Hepatocyte (in vitro differentiated cells): ENCODE data around the gene MTCH1. TPM values are rescaled to one million over a fixed set of nuclear protein-coding genes. Genes with fewer than 3 reads are reported as not detected.

Source experiments
- DNase-seq: peaks from one replicate; pipeline ENCODE4 v3.0.0-alpha.2; 2016; ENCODE audit warnings: low spot score
- H2AFZ ChIP-seq: fragments of 200-600 bp; sonication (generic); 2 replicates; pipeline ENCODE4 v1.6.0; 2016; ENCODE audit warnings: antibody characterized with exemption, mild to moderate bottlenecking
- H3K27ac ChIP-seq: fragments of 200-600 bp; sonication (generic); 2 replicates; pipeline ENCODE4 v1.5.1; 2016; ENCODE audit warnings: mild to moderate bottlenecking
- H3K27me3 ChIP-seq: fragments of 200-600 bp; sonication (generic); 2 replicates; pipeline ENCODE4 v1.6.1; 2016
- H3K36me3 ChIP-seq: fragments of 200-600 bp; sonication (generic); replicated peaks from 2 replicates; pipeline ENCODE4 v1.5.1; 2016; ENCODE audit warnings: low read depth; ENCODE audit not compliant: insufficient read depth
- H3K4me1 ChIP-seq: fragments of 200-600 bp; sonication (generic); 2 replicates; pipeline ENCODE4 v1.5.1; 2016; ENCODE audit warnings: mild to moderate bottlenecking, moderate library complexity; ENCODE audit not compliant: insufficient read depth
- H3K4me2 ChIP-seq: fragments of 200-600 bp; sonication (generic); 2 replicates; pipeline ENCODE4 v1.6.0; 2016
- H3K4me3 ChIP-seq: fragments of 200-600 bp; sonication (generic); 2 replicates; pipeline ENCODE4 v1.5.1; 2016; ENCODE audit warnings: mild to moderate bottlenecking
- H3K79me2 ChIP-seq: fragments of 200-600 bp; sonication (generic); 2 replicates; pipeline ENCODE4 v1.6.0; 2017; ENCODE audit warnings: mild to moderate bottlenecking
- H3K9me2 ChIP-seq: fragments of 200-600 bp; sonication (generic); replicated peaks from 2 replicates; pipeline ENCODE4 v1.6.0; 2017; ENCODE audit warnings: mild to moderate bottlenecking; ENCODE audit not compliant: insufficient read depth
- H3K9me3 ChIP-seq: fragments of 200-600 bp; sonication (generic); 2 replicates; pipeline ENCODE4 v1.5.1; 2016; ENCODE audit warnings: low read depth, mild to moderate bottlenecking
- H4K20me1 ChIP-seq: fragments of 200-600 bp; sonication (generic); 2 replicates; pipeline ENCODE4 v1.6.0; 2016; ENCODE audit warnings: mild to moderate bottlenecking; ENCODE audit not compliant: insufficient read depth, poor library complexity, severe bottlenecking
- EZH2 ChIP-seq: fragments of 200-600 bp; sonication (generic); IDR thresholded peaks from 2 replicates; pipeline ENCODE4 v1.6.1; 2016; ENCODE audit warnings: antibody characterized with exemption, mild to moderate bottlenecking, borderline replicate concordance
- EZH2phosphoT487 ChIP-seq: fragments of 200-600 bp; sonication (generic); IDR thresholded peaks from one replicate; pipeline ENCODE4 v1.6.1; 2018; ENCODE audit warnings: antibody characterized with exemption, mild to moderate bottlenecking, low read depth, moderate library complexity; ENCODE audit not compliant: unreplicated experiment, severe bottlenecking
- WGBS: methylation state at CpG from one replicate; pipeline ENCODE4 v1.1.6; 2016; ENCODE audit warnings: low lambda C conversion rate; ENCODE audit errors: missing lambda C conversion rate; 5-methylcytosine and 5-hydroxymethylcytosine counted together
- polyA plus RNA-seq: library from polyadenylated mRNA; unstranded; fragments of >200 nt; fragmentation: Nextera tagmentation; extraction: Ambion mirVana; gene quantifications from 2 replicates; pipeline ENCODE4 v1.2.1, GENCODE V29; 2016
- total RNA-seq: library from RNA; depleted of rRNA; stranded (reverse); fragments of >200 nt; gene quantifications from 2 replicates; pipeline ENCODE4 v1.2.3, GENCODE V29; 2014
- TF ChIP-seq, protein P1 (sequence below): fragments of 200-600 bp; sonication (generic); IDR thresholded peaks from 2 replicates; pipeline ENCODE4 v1.5.1; 2016; ENCODE audit warnings: antibody characterized with exemption, mild to moderate bottlenecking; ENCODE audit not compliant: poor library complexity

The MTCH1 gene
- total and polyA plus RNA-seq, 2 experiments from 2014 or later, result 203 to 395 TPM

DNA sequence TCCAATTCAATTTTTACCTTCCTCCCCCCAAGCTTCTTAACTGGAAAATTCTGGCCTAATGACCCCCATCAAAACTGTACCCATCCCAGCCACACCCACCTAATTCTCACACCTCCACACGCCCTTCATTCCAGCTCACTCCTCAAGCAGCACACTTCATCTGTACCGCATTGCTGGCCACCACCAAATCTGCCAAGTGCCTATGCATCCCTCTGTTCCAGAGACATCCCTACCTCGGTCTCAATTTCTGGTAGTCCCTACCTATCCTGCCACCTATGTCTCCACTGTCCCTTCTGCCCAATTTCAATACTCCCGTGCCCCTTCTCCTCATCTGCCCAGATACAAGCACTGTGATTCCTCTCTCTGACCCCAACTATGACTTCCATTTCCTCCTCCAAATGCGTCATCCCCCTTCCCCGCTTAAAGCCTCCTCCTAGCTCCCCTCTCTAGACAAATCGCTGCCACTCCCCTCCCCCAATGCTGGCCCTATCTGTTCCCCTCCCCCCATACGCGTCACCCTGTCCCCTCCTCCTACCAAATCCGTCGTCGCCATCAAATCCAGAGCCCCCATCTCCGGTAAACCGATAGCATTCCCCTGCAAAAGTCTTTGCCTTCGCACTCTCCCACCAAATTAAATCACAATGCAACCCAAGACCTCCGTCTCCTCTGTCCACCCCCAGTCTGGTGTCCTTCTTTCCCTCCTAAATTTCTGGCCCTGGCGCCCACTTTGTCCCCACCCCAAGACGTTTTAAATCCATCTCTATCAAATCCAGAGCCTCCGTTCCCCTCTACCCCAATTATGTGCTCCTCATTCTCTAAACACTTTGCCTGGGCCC lies 1.2 kb downstream of the MTCH1 start:
- H4K20me1 ChIP-seq, result peaks cover 47% of the 10 kb centered on the region
- no peaks in the 10 kb centered on the region for H3K27me3 ChIP-seq
- H3K9me3 ChIP-seq, result no peaks in the 10 kb centered on the region
- H3K4me3 ChIP-seq, result peak overlapping the region; percentile 99
- peaks cover 22% of the 10 kb centered on the region for H3K4me1 ChIP-seq
- H3K36me3 ChIP-seq, result no peaks in the 10 kb centered on the region
- TF ChIP-seq EZH2phosphoT487 (no peak), EZH2 (no peak)
- TF ChIP-seq, protein P1, sequence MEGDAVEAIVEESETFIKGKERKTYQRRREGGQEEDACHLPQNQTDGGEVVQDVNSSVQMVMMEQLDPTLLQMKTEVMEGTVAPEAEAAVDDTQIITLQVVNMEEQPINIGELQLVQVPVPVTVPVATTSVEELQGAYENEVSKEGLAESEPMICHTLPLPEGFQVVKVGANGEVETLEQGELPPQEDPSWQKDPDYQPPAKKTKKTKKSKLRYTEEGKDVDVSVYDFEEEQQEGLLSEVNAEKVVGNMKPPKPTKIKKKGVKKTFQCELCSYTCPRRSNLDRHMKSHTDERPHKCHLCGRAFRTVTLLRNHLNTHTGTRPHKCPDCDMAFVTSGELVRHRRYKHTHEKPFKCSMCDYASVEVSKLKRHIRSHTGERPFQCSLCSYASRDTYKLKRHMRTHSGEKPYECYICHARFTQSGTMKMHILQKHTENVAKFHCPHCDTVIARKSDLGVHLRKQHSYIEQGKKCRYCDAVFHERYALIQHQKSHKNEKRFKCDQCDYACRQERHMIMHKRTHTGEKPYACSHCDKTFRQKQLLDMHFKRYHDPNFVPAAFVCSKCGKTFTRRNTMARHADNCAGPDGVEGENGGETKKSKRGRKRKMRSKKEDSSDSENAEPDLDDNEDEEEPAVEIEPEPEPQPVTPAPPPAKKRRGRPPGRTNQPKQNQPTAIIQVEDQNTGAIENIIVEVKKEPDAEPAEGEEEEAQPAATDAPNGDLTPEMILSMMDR, result no peak
- H3K4me2 ChIP-seq, result peak overlapping the region; percentile 83
- 9% methylated on average over 16 of the region's 19 CpGs for WGBS
- H3K79me2 ChIP-seq, result peaks cover 67% of the 10 kb centered on the region
- peak overlapping the region; percentile 49 for H2AFZ ChIP-seq
- peak overlapping the region; percentile 97 for H3K27ac ChIP-seq
- no peaks in the 10 kb centered on the region for H3K9me2 ChIP-seq
- DNase-seq, result peak; percentile 76

DNA sequence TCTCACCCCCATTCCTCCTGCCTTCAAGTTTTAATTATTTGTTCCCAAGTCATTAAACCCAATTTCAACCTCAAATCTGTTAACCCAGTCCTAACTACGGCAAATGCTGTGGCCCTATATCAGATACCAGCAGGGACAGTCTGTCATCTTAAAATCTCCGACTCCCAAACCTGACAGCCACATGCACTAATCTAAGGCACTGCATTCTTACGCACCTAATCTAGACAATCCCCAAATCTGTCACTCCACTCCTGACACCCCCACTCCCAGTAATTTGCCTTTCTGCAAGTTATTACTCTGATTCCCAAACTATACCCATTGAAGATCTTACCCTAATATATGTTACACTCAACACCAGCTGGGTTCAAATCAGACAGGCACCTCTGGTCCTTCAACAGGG lies 2.5 kb downstream of the MTCH1 start:
- DNase-seq, result no peak
- Histone ChIP-seq H2AFZ (no peak overlapping the region), H3K9me3 (no peaks in the 10 kb centered on the region), H4K20me1 (peaks cover 51% of the 10 kb centered on the region), H3K27ac (no peak overlapping the region), H3K4me3 (no peak overlapping the region), H3K27me3 (no peaks in the 10 kb centered on the region), H3K36me3 (no peaks in the 10 kb centered on the region), H3K79me2 (peaks cover 76% of the 10 kb centered on the region), H3K4me1 (peaks cover 22% of the 10 kb centered on the region), H3K4me2 (peak overlapping the region; percentile 83), H3K9me2 (no peaks in the 10 kb centered on the region)
- TF ChIP-seq, protein P1, result no peak
- TF ChIP-seq EZH2 (no peak), EZH2phosphoT487 (no peak)
- 89% methylated on average over 3 of the region's 3 CpGs for WGBS

DNA sequence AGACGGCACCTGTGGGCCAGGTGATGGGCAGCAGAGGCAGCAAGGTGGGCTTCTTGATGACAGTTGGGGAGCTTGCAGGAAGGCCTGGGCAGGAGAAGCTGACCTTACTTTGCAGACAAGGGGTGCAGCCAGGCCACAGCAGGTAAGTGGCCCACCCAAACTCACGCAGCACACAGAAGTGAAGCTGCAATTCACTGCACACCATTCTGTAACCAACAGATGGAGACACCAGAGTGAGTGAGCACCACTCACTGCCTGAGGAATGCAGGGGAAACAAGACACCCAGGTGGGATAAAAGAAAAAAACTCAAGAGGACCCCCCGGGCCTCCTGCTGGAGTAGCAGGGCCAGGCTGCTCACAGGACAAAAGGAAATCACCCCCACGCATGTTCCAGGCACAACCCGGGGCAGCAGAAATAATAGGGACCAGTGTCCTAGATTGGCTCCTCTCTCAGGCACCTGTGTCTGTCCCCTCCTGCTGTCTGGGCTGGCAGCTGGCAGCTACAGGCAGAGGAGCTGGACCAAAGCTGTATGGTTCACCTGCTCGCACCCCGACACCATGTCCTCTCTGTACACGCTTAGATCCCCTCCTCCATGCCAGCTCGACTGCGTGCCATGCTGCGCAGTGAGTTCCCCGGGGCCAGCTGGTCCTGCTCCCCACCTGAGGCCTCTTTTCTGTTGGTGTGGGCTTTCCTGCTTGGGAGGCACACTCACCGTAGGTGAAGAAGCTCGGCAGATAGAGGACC lies 4.9 kb downstream of the MTCH1 start:
- peaks cover 12% of the 10 kb centered on the region for H3K4me1 ChIP-seq
- H3K4me3 ChIP-seq, result no peak overlapping the region
- 89% methylated on average over 14 of the region's 14 CpGs for WGBS
- no peak overlapping the region for H3K27ac ChIP-seq
- H2AFZ ChIP-seq, result no peak overlapping the region
- peaks cover 69% of the 10 kb centered on the region for H3K79me2 ChIP-seq
- H3K9me3 ChIP-seq, result no peaks in the 10 kb centered on the region
- TF ChIP-seq EZH2phosphoT487 (no peak), EZH2 (no peak)
- H3K27me3 ChIP-seq, result no peaks in the 10 kb centered on the region
- no peaks in the 10 kb centered on the region for H3K36me3 ChIP-seq
- no peaks in the 10 kb centered on the region for H3K9me2 ChIP-seq
- peaks cover 51% of the 10 kb centered on the region for H4K20me1 ChIP-seq
- no peak overlapping the region for H3K4me2 ChIP-seq
- DNase-seq, result no peak

DNA sequence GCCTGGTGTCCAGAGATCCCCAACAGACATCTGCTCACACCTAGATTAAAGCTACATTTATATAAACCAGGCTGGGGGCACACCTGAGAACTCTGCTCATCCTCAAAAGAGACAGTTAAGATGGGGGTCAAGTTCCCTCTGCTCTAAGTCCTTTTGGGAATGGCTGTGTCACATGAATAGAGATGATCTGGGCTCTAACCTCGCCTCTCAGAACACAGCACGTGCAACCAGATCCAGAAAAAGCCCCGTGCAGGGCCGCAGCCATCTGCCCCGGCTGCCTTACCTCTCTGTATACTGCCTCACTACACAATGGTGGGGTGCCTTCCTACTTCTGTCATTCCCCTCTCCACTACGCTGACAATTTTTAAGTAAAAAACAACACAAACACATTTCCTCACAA lies 5.9 kb downstream of the MTCH1 start:
- H3K79me2 ChIP-seq, result peaks cover 62% of the 10 kb centered on the region
- H3K4me3 ChIP-seq, result no peak overlapping the region
- WGBS, result 86% methylated on average over 6 of the region's 6 CpGs
- H3K4me2 ChIP-seq, result no peak overlapping the region
- TF ChIP-seq EZH2, result no peak
- DNase-seq, result no peak
- no peaks in the 10 kb centered on the region for H3K9me3 ChIP-seq
- no peak overlapping the region for H3K27ac ChIP-seq
- peaks cover 4% of the 10 kb centered on the region for H3K36me3 ChIP-seq
- no peaks in the 10 kb centered on the region for H3K9me2 ChIP-seq
- H3K27me3 ChIP-seq, result no peaks in the 10 kb centered on the region
- H2AFZ ChIP-seq, result no peak overlapping the region
- H4K20me1 ChIP-seq, result peaks cover 51% of the 10 kb centered on the region
- peaks cover 12% of the 10 kb centered on the region for H3K4me1 ChIP-seq
